SH-SY5Y (cell line): Measurements from ENCODE around the gene SLC25A31.

ENCODE experiments used
- GATA2 ChIP-seq: IDR thresholded peaks from 2 replicates; pipeline ENCODE4 v1.6.1; 2011; ENCODE audit warnings: mild to moderate bottlenecking, low read depth, low read length
- GATA3 ChIP-seq: IDR thresholded peaks from 2 replicates; pipeline ENCODE4 v1.6.1; 2011; ENCODE audit warnings: low read depth, mild to moderate bottlenecking, low read length, moderate library complexity

- TF ChIP-seq GATA2 (no peak), GATA3 (no peak)
Measured at GRCh38 chr4:127810551-127810950, 80.4 kb downstream of the SLC25A31 start.
